Transverse colon (tissue), 3 donors: Measurements from ENCODE around the gene FAF2.

Experiments used
- CTCF ChIP-seq, 5 experiments: fragments of 200-600 bp in 3 of 5; fragments of 450-650 bp in 2 of 5; sonication (generic) in 3 of 5; IDR thresholded peaks; 1 replicate in 2 of 5; 2 replicates in 3 of 5; pipeline ENCODE4 v1.5.1; 2016 to 2017; ENCODE audit warnings: antibody characterized with exemption in 5 of 5, inconsistent platforms in 3 of 5, mild to moderate bottlenecking in 2 of 5, moderate library complexity in 1 of 5
- POLR2A ChIP-seq: fragments of 450-650 bp; IDR thresholded peaks from one replicate; pipeline ENCODE4 v1.6.1; 2016; ENCODE audit warnings: antibody characterized with exemption, mild to moderate bottlenecking, moderate library complexity

- TF ChIP-seq POLR2A (no peak), CTCF (IDR thresholded peaks at IDR 0.05) (no peak)
Measured at GRCh38 chr5:176424181-176424580, 24.0 kb upstream of the FAF2 start.
